GM10266 (cell line): Measurements from ENCODE around the gene PITPNC1.

Source experiments
- DNase-seq: peaks from one replicate; pipeline ENCODE4 v3.0.0; 2012; ENCODE audit errors: extremely low spot score
- CTCF ChIP-seq: IDR thresholded peaks from 2 replicates; pipeline ENCODE4 v1.5.1; 2012; ENCODE audit warnings: mild to moderate bottlenecking, low read depth; ENCODE audit not compliant: control insufficient read depth, insufficient read depth; ENCODE audit errors: missing control alignments

PITPNC1 gene

GRCh38 chr17:67742025-67742424 is 364.9 kb downstream of the PITPNC1 start:
- no peak for DNase-seq
- no peak for TF ChIP-seq CTCF
